ENCODE measurements around the gene CCDC183.
"Not testable (repeated sequence)": the region's sequence is repeated elsewhere in the genome, so short reads cannot be mapped to it uniquely, and the experiment has no call there.

Gene CCDC183

GRCh38 chr9:136760834-136761544 lies 35.1 kb upstream of the CCDC183 start:
- peak; percentile 28 for DNase-seq

GRCh38 chr9:136761545-136761981 lies 34.6 kb upstream of the CCDC183 start:
- DNase-seq, result no peak

- DNase-seq, result no peak
Measured at GRCh38 chr9:136762221-136762691, 33.9 kb upstream of the CCDC183 start.

- peak; percentile 40 for DNase-seq
Measured at GRCh38 chr9:136762915-136763648, 33.1 kb upstream of the CCDC183 start.

- no peak for DNase-seq
Measured at GRCh38 chr9:136763649-136764035, 32.5 kb upstream of the CCDC183 start.

- no peak for DNase-seq
Measured at GRCh38 chr9:136764301-136764891, 31.7 kb upstream of the CCDC183 start, which contains the start of gene LCN15. TSS of gene LCN15 (minus strand) at chr9:136764518. CDS start at chr9:136764488, 30 bp downstream.

GRCh38 chr9:136765041-136765440 lies 31.1 kb upstream of the CCDC183 start:
- no peak for DNase-seq

GRCh38 chr9:136765745-136766409 lies 30.3 kb upstream of the CCDC183 start:
- not testable (repeated sequence) for DNase-seq

GRCh38 chr9:136766410-136767120 lies 29.6 kb upstream of the CCDC183 start:
- DNase-seq, result peak; percentile 60

- peak; percentile 57 for DNase-seq
Measured at GRCh38 chr9:136769710-136770191, 26.4 kb upstream of the CCDC183 start.

GRCh38 chr9:136771907-136772415 lies 24.2 kb upstream of the CCDC183 start:
- no peak for DNase-seq

GRCh38 chr9:136773386-136774044 lies 22.6 kb upstream of the CCDC183 start:
- DNase-seq, result peak; percentile 20

GRCh38 chr9:136774416-136775045 lies 21.6 kb upstream of the CCDC183 start:
- no peak for DNase-seq

- DNase-seq, result no peak
Measured at GRCh38 chr9:136775191-136775590, 20.9 kb upstream of the CCDC183 start.

- no peak for DNase-seq
Measured at GRCh38 chr9:136776947-136777346, 19.2 kb upstream of the CCDC183 start.

- no peak for DNase-seq
Measured at GRCh38 chr9:136777359-136777758, 18.8 kb upstream of the CCDC183 start.

GRCh38 chr9:136779808-136780207 lies 16.3 kb upstream of the CCDC183 start:
- no peak for DNase-seq

- DNase-seq, result no peak
Measured at GRCh38 chr9:136782452-136782851, 13.7 kb upstream of the CCDC183 start.

- no peak for DNase-seq
Measured at GRCh38 chr9:136784249-136784996, 11.7 kb upstream of the CCDC183 start.

- no peak for DNase-seq
Measured at GRCh38 chr9:136784997-136785361, 11.2 kb upstream of the CCDC183 start.

Data from activated naive CD4-positive, alpha-beta T cell treated with Interleukin-2 at 50 U/mL for 16 hours (primary cell).